ENCODE measurements around the gene MME. TPM values are rescaled to one million over a fixed set of nuclear protein-coding genes. Genes with fewer than 3 reads are reported as not detected.

MME gene
- total and polyA plus RNA-seq, 4 donors, result 0.05 to 18.4 (median 3.8) TPM

Other genes with a start within 250 kb of the MME start
- gene STRIT1, start 213.4 kb downstream of the MME start, total RNA-seq, result not detected
- 1 to 10 TPM in 1 of 2 donors, under 1 TPM in 1; 0.69 to 1.3 TPM for gene STRIT1, start 213.4 kb downstream of the MME start, polyA plus RNA-seq